8988T (cell line): Measurements from ENCODE around the gene SPR.

Experiments
- DNase-seq: peaks from one replicate; pipeline ENCODE4 v3.0.0; 2011

The SPR gene

DNA sequence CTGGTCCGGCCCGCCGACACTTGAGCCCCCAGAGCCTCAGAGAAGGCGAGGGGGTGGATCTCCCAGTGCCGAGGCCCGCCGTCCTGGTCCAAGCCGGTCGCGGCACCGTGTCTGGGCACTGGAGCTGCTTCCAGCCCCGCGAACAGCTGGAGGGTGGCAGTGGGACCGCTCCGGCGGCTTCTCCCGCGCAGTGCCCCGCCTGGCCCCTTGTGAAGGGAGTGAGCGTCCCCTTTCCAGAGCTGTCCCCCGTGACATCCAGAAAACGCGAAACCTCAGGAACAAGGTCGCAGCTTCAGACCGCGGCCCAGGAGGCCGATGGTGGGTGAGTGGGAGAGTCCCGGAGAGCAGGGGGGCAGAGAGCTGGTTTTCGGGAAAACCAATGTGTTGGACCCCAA lies 29.5 kb downstream of the SPR start:
- peak; percentile 18 for DNase-seq

GRCh38 chr2:72917138-72917876 lies 30.1 kb downstream of the SPR start, which contains the start of gene EMX1:
EMX1 (plus strand) TSS chr2:72917519; CDS start chr2:72917853, 334 bp downstream.
- peak; percentile 98 for DNase-seq

DNA sequence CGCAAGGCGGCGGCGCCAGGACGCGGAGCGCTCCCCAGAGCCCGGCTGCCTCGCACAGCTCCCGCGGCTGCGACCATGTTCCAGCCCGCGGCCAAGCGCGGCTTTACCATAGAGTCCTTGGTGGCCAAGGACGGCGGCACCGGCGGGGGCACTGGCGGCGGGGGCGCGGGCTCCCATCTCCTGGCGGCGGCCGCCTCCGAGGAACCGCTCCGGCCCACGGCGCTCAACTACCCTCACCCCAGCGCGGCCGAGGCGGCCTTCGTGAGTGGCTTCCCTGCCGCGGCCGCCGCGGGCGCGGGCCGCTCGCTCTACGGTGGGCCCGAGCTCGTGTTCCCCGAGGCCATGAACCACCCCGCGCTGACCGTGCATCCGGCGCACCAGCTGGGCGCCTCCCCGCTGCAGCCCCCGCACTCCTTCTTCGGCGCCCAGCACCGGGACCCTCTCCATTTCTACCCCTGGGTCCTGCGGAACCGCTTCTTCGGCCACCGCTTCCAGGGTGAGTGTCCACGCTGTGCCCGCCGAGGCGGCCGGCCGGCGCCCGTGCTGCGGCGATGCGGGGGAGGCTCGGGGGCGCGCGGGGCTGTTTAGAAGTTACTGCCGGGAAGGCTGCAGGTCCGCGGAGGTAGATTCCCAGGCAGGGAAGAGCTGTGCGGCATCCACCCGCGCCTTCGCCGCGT lies 30.8 kb downstream of the SPR start:
- no peak for DNase-seq

DNA sequence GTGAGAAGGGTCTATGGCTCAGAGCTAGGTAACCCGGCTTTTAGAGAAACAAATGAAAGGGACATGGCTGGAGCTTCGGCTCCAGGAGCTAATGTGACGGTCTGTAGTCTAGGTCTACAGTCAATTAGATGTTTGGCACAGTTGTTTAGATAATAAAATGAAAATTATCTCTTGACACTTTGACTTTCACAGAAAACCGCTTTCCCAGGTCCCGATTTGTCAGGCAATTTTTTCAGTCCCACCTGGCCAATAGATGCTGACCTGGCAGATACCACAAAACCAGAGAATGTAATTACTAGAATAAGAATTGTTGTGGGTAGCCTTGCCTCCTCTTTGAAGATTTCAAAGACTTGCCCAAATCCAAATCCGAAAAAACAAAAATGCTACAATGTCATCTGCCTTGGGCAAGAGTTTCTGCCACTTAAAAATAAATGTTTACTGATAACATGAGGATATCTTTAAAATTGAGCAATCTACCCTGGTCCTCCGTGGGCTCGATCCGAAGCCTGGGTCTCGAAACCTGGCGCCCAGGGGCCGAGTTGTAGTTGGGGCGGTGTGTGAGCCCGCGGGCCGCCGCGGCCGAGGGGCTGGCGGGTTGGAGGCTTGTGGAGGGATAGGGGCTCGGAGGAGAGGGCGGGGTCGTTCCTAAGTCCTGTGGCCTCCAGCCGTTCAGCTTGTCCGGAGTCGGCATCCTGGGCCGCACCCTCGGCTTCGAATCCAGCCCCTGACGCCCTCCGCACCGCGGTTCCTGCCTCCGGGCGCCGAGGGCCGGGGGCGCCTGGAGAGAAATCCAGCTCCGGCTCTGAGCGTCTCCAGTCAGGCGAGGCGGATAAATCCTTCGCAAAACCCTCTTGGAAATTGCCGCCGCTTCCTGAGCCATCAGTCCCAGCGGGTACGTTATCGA lies 32.5 kb downstream of the SPR start:
- DNase-seq, result peak; percentile 43

GRCh38 chr2:72920318-72921087 lies 33.3 kb downstream of the SPR start:
- peak; percentile 33 for DNase-seq

GRCh38 chr2:72921088-72921851 lies 34.1 kb downstream of the SPR start:
- DNase-seq, result peak; percentile 42

DNA sequence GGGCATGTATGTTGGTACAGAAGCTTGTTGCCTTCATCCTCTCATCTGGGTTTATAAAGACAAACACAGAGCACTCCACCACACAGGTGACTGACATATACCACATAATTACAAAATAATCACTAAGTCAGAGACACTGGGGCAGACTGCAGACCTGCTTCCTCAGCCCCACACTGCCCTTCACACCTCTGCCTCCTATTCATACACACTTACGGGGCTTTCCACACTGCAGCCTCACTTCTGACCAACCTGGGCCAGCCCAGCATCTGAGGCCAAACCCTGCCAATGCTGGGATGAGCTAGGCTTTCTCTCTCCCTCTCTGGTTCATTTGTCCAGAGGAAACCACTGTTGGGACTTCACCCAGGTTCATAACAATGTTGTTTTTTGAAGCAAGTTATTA lies 34.6 kb downstream of the SPR start:
- peak; percentile 27 for DNase-seq

DNA sequence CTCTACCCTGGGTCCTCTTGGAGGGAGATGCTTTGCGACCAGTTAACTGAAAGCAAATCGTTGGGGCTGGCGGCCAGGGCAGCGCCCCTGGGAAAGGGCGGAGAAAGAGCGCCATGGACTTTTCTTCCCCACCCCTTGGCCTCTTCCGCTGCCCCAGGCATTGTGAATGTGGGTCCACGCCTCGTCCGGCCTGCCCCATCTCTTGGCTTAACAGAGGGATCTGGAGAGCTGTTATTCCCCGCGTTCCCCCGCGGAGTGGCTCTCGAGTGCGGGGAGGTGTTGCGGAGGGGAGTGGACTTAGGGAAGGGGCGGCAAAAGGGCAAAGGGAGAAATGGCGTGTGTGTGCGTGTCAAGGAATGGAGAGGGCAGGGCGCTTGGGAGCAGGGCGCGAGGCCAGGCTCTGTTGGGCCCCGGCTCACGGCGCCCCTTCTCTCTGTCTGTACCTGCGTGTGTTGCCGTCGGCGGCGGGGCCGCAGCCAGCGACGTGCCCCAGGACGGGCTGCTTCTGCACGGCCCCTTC lies 36.7 kb downstream of the SPR start:
- DNase-seq, result peak; percentile 11

DNA sequence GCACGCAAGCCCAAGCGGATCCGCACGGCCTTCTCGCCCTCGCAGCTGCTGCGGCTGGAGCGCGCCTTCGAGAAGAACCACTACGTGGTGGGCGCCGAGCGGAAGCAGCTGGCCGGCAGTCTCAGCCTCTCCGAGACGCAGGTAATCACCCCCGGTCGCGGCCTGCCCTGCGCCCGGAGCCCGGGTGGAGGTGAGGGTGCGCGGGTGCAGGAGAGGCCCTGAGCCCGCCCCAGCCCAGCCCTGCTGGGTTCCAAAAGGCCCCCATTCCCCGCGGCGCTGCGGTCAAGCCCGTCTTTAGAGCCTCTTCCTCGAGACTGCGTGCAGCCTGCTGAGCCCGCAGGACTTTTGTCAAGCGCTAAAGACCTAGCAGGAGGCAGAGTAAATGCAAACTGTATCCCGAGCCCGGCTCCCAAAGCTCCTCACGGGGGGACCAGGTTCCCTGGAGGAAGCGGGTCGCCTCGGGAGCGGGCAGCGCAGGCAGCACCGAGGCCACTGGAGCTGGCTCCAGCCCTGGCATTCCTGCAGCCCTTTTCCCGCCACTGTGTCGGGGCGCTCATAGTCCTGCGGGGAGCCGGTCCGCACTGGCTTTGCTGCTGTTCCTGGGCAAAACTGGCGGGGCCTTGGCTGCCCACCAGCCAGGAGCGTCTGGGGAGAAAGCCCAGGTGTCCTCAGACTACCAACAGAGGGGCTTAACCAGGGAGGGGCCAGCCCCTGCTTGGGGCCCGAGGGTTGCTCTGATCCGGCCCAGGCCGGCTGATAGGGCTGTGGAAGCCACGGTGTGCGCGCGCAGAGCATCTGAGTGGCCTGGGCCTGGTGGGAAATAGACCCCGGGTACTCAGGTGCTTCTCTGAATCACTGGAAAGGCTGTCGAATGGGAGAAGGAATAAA lies 37.4 kb downstream of the SPR start:
- peak; percentile 19 for DNase-seq

GRCh38 chr2:72925328-72925943 lies 38.2 kb downstream of the SPR start:
- DNase-seq, result peak; percentile 16

- no peak for DNase-seq
Measured at GRCh38 chr2:72926368-72926767, 39.2 kb downstream of the SPR start.

GRCh38 chr2:72926811-72927465 lies 39.7 kb downstream of the SPR start:
- DNase-seq, result no peak

DNA sequence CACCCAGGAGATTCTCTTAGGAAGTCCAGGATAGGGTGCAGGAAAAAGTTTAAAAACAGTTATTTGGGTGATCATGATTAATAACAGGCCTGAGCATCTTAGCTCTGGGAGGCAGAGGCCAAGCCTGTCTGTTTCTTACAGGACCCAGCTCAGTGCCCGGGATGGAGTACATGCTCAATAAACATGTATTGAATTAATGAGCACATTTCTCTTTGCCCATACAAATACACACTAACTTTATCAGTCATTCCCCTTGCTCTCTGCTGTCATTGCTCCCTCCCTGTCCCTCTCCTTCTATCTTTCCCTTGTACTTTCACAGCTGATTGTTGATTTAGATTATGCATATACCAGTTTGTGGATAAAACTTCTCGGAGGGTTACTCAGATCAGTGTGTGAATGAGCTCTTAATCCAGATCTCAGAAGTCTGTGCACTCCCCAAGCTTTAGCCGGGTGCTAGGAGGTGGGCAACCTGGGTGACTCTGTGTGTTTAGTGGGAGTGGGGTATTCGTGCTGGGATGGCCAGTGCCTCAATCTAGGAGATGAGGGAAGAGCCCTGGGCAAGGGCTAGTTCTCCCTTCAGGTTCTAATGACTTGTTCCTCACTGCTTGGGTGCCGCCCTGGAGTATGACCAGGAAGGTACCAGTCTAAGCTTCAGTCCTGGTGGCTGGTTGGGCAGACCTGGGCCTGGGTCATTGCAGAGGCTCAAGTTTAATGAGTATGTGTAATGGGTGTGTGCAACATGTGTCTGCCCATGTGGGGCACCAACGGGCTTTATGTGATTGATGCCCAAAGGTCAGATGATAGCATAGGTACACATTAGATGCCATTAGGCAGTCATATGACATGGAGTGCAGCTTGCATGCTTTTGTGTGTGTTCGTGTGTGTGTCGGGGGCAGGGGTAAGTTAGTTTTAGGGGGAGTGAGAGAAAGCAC lies 40.7 kb downstream of the SPR start:
- DNase-seq, result peak; percentile 8

DNA sequence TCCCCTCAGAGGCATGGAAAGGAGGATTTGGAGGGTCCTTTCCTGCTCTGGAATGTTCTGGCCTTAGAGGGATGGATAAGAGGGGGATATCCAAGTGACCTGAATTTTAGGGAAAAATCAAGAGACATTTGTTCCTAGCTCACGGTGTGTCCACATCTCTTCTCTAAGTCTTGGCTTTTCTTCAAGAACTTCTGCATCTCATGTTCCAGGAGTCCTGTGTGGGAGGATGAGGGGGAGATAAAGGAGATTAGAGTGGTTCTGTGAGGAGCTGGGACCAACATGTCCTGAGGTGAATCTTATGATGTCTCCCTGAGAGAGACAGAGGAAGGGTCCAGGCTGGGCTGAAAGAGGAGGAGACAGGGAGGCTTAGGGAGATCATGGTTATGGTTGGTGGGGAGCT lies 41.8 kb downstream of the SPR start:
- DNase-seq, result no peak

DNA sequence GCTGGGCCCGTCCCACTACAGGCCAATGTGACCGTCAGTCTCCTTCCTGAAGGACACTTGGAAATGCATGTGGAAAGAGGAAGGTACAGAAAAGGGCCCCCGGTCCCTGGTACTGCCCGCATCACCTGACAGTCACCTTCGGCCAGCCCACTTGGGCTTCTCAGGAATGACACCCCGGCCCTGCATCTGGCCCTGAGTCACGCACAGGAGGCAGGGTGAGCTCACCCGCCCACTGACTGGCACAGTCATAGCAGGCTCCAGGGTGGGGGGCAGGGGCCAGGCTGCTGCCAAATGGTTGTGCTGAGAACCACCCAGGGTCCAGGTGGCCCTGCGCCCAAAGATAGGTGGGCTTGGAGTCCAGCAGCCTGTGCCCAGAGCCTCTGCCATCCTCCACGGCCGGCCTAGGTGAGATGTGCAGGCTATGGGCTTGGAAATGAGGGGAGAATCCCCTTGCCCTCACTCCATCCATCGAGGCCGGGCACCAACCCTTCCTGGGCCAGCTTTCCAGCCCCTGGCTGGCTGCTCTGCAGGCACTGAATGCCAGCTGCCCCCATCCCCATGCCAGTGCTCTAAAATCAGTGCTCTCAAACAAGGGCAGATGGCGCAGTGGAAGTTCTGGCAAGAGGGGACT lies 44.2 kb downstream of the SPR start:
- DNase-seq, result no peak

DNA sequence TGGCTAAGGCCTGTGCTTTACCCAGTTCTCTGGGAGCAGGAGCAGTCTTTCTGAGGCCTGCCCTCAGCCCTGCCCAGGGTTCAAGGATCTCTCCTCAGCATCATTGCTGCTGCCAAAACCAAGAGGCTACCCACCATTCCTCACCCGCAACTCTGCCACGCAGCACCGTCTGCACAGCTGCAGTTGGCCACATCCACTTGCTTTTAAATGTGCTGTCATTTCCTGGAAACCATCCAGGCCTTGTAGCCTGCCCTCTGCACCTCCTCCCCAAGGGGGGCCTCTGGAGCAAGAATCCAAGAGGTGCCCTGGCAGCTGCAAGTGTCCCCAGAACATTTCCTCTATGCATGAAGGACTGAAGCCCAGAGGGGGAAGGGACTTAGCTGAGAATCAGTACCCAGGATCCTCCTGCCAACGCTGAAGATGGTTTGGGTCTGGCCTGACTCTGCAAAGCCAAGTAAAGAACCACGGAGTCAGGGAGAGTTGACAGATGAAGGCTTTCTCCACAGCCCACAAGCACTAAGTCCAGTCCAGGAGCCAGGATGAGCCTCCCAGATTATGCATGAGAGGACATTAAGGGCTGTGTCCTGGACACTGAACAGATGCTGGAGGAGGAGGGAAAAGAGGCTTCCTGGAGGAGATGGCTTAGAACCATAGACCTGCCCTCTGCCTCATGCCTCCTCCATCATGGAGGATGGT lies 45.0 kb downstream of the SPR start:
- no peak for DNase-seq

- no peak for DNase-seq
Measured at GRCh38 chr2:72932805-72933204, 45.6 kb downstream of the SPR start.
